IMR-90 (cell line): ENCODE measurements around the gene GCNT4. TPM values are rescaled to one million over a fixed set of nuclear protein-coding genes. Genes with fewer than 3 reads are reported as not detected.
A peak's percentile ranks its signal among the peaks of the same experiment; 100 is the strongest.

Experiments
- ATAC-seq: fragments of 200-7000 bp; cut with Tn5 transposase; 2 replicates; pipeline ENCODE4 v1.9.1; 2020; ENCODE audit warnings: low read depth, mild to moderate bottlenecking, moderate library complexity
- BruUV-seq: library from RNA; stranded (reverse); fragments of 400-500 nt; replicated peaks from 2 replicates; lab custom pipeline; 2021; lab: Mats Ljungman, UMichigan
- CTCF ChIA-PET: fragments of 300-600 bp; formaldehyde crosslinking; extraction: SDS; loops from one replicate; lab custom pipeline; 2021; ENCODE audit warnings: antibody characterized with exemption; lab: Yijun Ruan, JAX
- POLR2A ChIA-PET: fragments of 300-600 bp; sonication (Branson Sonifier 250); formaldehyde crosslinking; loops from one replicate; lab custom pipeline; 2022; ENCODE audit warnings: antibody characterized with exemption; ENCODE audit not compliant: unreplicated experiment; lab: Charles Lee
- DNase-seq: peaks from one replicate; pipeline ENCODE4 v3.0.0; 2013
- H2AFZ ChIP-seq: replicated peaks from 2 replicates; pipeline ENCODE3; 2013; ENCODE audit warnings: low read length, mild to moderate bottlenecking; ENCODE audit not compliant: poor library complexity
- H2AK5ac ChIP-seq: 2 replicates; pipeline ENCODE4 v1.6.1; 2013; ENCODE audit warnings: low read depth, low read length, inconsistent platforms
- H2AK9ac ChIP-seq: replicated peaks from 2 replicates; pipeline ENCODE3; 2013; ENCODE audit warnings: mild to moderate bottlenecking, low read depth, low read length, moderate library complexity; ENCODE audit not compliant: poor library complexity
- H2BK120ac ChIP-seq: 2 replicates; pipeline ENCODE4 v1.6.1; 2013; ENCODE audit warnings: low read depth, low read length, inconsistent platforms
- H2BK15ac ChIP-seq: 3 replicates; pipeline ENCODE4 v1.6.1; 2013; ENCODE audit warnings: low read depth, low read length, inconsistent platforms
- H2BK20ac ChIP-seq: 2 replicates; pipeline ENCODE4 v1.6.1; 2013; ENCODE audit warnings: low read depth, mild to moderate bottlenecking, inconsistent platforms, low read length, moderate library complexity
- H2BK5ac ChIP-seq: 2 replicates; pipeline ENCODE4 v1.6.1; 2013; ENCODE audit warnings: mild to moderate bottlenecking, low read depth, low read length, inconsistent platforms; ENCODE audit not compliant: poor library complexity, severe bottlenecking
- H3K14ac ChIP-seq: replicated peaks from 2 replicates; pipeline ENCODE4 v1.6.1; 2013; ENCODE audit warnings: low read depth, low read length, inconsistent platforms
- H3K18ac ChIP-seq: 2 replicates; pipeline ENCODE4 v1.6.1; 2013; ENCODE audit warnings: low read depth, low read length, control low read depth
- H3K23ac ChIP-seq: 2 replicates; pipeline ENCODE4 v1.6.1; 2013; ENCODE audit warnings: low read depth, low read length, inconsistent platforms
- H3K27ac ChIP-seq: 2 replicates; pipeline ENCODE4 v1.5.1; 2013; ENCODE audit warnings: mild to moderate bottlenecking, control low read depth, low read length; ENCODE audit not compliant: insufficient read depth
- H3K27me3 ChIP-seq: 2 replicates; pipeline ENCODE4 v1.6.1; 2013; ENCODE audit warnings: low read length; ENCODE audit not compliant: control insufficient read depth, insufficient read depth
- H3K36me3 ChIP-seq: 2 replicates; pipeline ENCODE4 v1.6.1; 2013; ENCODE audit warnings: low read length, mixed read lengths; ENCODE audit not compliant: control insufficient read depth, insufficient read depth
- H3K4ac ChIP-seq: 2 replicates; pipeline ENCODE4 v1.6.1; 2013; ENCODE audit warnings: low read depth, low read length, inconsistent platforms
- H3K4me1 ChIP-seq: 2 replicates; pipeline ENCODE4 v1.6.1; 2013; ENCODE audit warnings: low read length, mixed read lengths; ENCODE audit not compliant: control insufficient read depth, insufficient read depth
- H3K4me2 ChIP-seq: 2 replicates; pipeline ENCODE4 v1.6.1; 2013; ENCODE audit warnings: low read depth, mild to moderate bottlenecking, control low read depth, low read length, moderate library complexity
- H3K4me3 ChIP-seq: 2 replicates; pipeline ENCODE4 v1.5.1; 2013; ENCODE audit warnings: low read depth, mild to moderate bottlenecking, control low read depth, low read length, moderate library complexity; ENCODE audit not compliant: insufficient read depth
- H3K56ac ChIP-seq: 2 replicates; pipeline ENCODE4 v1.6.1; 2013; ENCODE audit warnings: low read length, inconsistent platforms; ENCODE audit not compliant: insufficient read depth; ENCODE audit errors: extremely low read depth
- H3K79me1 ChIP-seq, 2 experiments: 2 replicates each; pipeline ENCODE4 v1.6.1; 2013; ENCODE audit warnings: low read length in 2 of 2, inconsistent platforms in 1 of 2, low read depth in 1 of 2
- H3K9ac ChIP-seq: 2 replicates; pipeline ENCODE4 v1.6.1; 2013; ENCODE audit warnings: low read depth, low read length, control low read depth
- H3K9me1 ChIP-seq: 2 replicates; pipeline ENCODE4 v1.6.1; 2013; ENCODE audit warnings: low read length, inconsistent platforms; ENCODE audit not compliant: insufficient read depth
- H3K9me3 ChIP-seq: 2 replicates; pipeline ENCODE4 v1.6.1; 2013; ENCODE audit warnings: low read length; ENCODE audit not compliant: control insufficient read depth, insufficient read depth
- H4K20me1 ChIP-seq: 2 replicates; pipeline ENCODE4 v1.6.1; 2013; ENCODE audit warnings: low read length, inconsistent platforms; ENCODE audit not compliant: insufficient read depth
- H4K5ac ChIP-seq: 2 replicates; pipeline ENCODE4 v1.6.1; 2013; ENCODE audit warnings: mild to moderate bottlenecking, low read depth, low read length, control low read depth
- H4K8ac ChIP-seq, 2 experiments: 2 replicates each; pipeline ENCODE4 v1.6.1; 2013; ENCODE audit warnings: low read depth in 2 of 2, low read length in 2 of 2, control low read depth in 1 of 2, inconsistent platforms in 1 of 2
- H4K91ac ChIP-seq: 2 replicates; pipeline ENCODE4 v1.6.1; 2013; ENCODE audit warnings: low read depth, low read length, inconsistent platforms; ENCODE audit not compliant: insufficient read depth
- BHLHE40 ChIP-seq: fragments of 150-350 bp; IDR thresholded peaks from 2 replicates; pipeline ENCODE4 v1.6.1; 2016; ENCODE audit warnings: mild to moderate bottlenecking, low read depth, low read length
- CEBPB ChIP-seq: IDR thresholded peaks from 2 replicates; pipeline ENCODE4 v1.6.1; 2012; ENCODE audit warnings: low read depth, low read length, improper control_type of control experiment
- FOS ChIP-seq: fragments of 150-350 bp; IDR thresholded peaks from 2 replicates; pipeline ENCODE4 v1.6.1; 2016; ENCODE audit warnings: low read depth, low read length
- MXI1 ChIP-seq: IDR thresholded peaks from 2 replicates; pipeline ENCODE4 v1.6.1; 2012; ENCODE audit warnings: low read depth, mild to moderate bottlenecking, low read length, moderate library complexity, borderline replicate concordance
- NFE2L2 ChIP-seq: fragments of 150-350 bp; IDR thresholded peaks from 2 replicates; pipeline ENCODE4 v1.6.1; 2016; ENCODE audit warnings: low read depth, mild to moderate bottlenecking, low read length
- RAD21 ChIP-seq: IDR thresholded peaks from 2 replicates; pipeline ENCODE4 v1.6.1; 2012; ENCODE audit warnings: low read length, improper control_type of control experiment
- WGBS, 2 experiments: methylation state at CpG; one replicate each; pipeline versions ENCODE4 v1.1.5 to v1.1.7; 2013; ENCODE audit warnings: missing lambda C conversion rate in 2 of 2; ENCODE audit not compliant: insufficient read length in 1 of 2; ENCODE audit errors: extremely low coverage in 2 of 2; 5-methylcytosine and 5-hydroxymethylcytosine counted together
- dilution Hi-C: fragments of 300-500 bp; cut with HindIII; formaldehyde crosslinking; loops from one replicate; pipeline ENCODE4 v1.14.3; 2018; ENCODE audit warnings: low sequenced_read_pairs; ENCODE audit not compliant: unreplicated experiment
- in situ Hi-C: fragments of 300-500 bp; cut with MboI; formaldehyde crosslinking; loops from 3 replicates; pipeline ENCODE4 v1.14.3; 2019; ENCODE audit warnings: low sequenced_read_pairs, inconsistent platforms, mixed read lengths
- intact Hi-C: fragments of 100-400 bp; cut with micrococcal nuclease; formaldehyde crosslinking; loops from 2 replicates; pipeline ENCODE4 v1.10.0; 2022
- polyA plus RNA-seq, 3 experiments: library from polyadenylated mRNA; depleted of rRNA; stranded (reverse); fragments of >200 nt; gene quantifications; 2 replicates each; pipeline ENCODE4 v1.2.3, GENCODE V29; 2012; ENCODE audit warnings: low replicate concordance in 1 of 3
- total RNA-seq: library from RNA; depleted of rRNA; stranded (reverse); fragments of >200 nt; gene quantifications from 2 replicates; pipeline ENCODE4 v1.2.3, GENCODE V29; 2012

GCNT4 gene
- total and polyA plus RNA-seq, 2 of the 4 experiments (the other 2 are of a cell fraction) = 0.46 to 1.8 TPM

GRCh38 chr5:75037106-75037505 is 15.3 kb downstream of the GCNT4 start:
- in situ Hi-C loops (no loop called here), dilution Hi-C loops (no loop called here), intact Hi-C loops (no loop called here)
- H4K5ac ChIP-seq = no peak overlapping the region
- H3K23ac ChIP-seq = no peak overlapping the region
- no peak overlapping the region for H3K14ac ChIP-seq
- no peak overlapping the region for H2BK120ac ChIP-seq
- H2AK5ac ChIP-seq = no peak overlapping the region
- H3K56ac ChIP-seq = no peak overlapping the region
- H4K20me1 ChIP-seq = no peaks in the 10 kb centered on the region
- no peak overlapping the region for H2BK15ac ChIP-seq
- BruUV-seq = no TSS peak
- no peaks in the 10 kb centered on the region for H3K9me3 ChIP-seq
- no peaks in the 10 kb centered on the region for H3K36me3 ChIP-seq
- peak; percentile 90 for ATAC-seq
- H3K9ac ChIP-seq = no peak overlapping the region
- TF ChIP-seq BHLHE40 (0 out of 2 replicates have a peak, but pooled peaks have one; percentile 34), CEBPB (0 out of 2 replicates have a peak, but pooled peaks have one; percentile 5), FOS (peak; percentile 79), NFE2L2 (peak; percentile 29; the same call in 1 of the 2 replicates), RAD21 (no peak), MXI1 (no peak)
- H4K91ac ChIP-seq = no peak overlapping the region
- H3K4ac ChIP-seq = no peak overlapping the region
- H3K27ac ChIP-seq = no peak overlapping the region
- ChIA-PET CTCF (no interaction called here), POLR2A (no interaction called here)
- no peaks in the 10 kb centered on the region for H3K27me3 ChIP-seq
- H3K4me3 ChIP-seq = no peak overlapping the region
- H3K18ac ChIP-seq = no peak overlapping the region
- H2BK5ac ChIP-seq = no peak overlapping the region
- no peak overlapping the region for H4K8ac ChIP-seq
- peaks cover 3 to 15% of the 10 kb centered on the region in 2 experiments; a peak in 3 of 4 replicates for H3K79me1 ChIP-seq
- H3K9me1 ChIP-seq = peaks cover 3% of the 10 kb centered on the region; the same call in 1 of the 2 replicates
- no CpG with 5 or more reads among the region's 4 CpGs for WGBS, 2 experiments
- H2BK20ac ChIP-seq = no peak overlapping the region
- H2AFZ ChIP-seq = no peak overlapping the region
- no peak overlapping the region for H3K4me2 ChIP-seq
- H2AK9ac ChIP-seq = no peak overlapping the region
- H3K4me1 ChIP-seq = 0 out of 2 replicates have a peak, but pooled peaks cover 2% of the 10 kb centered on the region
- peak; percentile 93 for DNase-seq
